Progenitor cell of endocrine pancreas (in vitro differentiated cells): ENCODE measurements around the gene TARBP2. TPM values are rescaled to one million over a fixed set of nuclear protein-coding genes. Genes with fewer than 3 reads are reported as not detected.

ENCODE experiments used
- DNase-seq: peaks from one replicate; pipeline ENCODE4 v3.0.0; 2021; ENCODE audit warnings: low spot score; ENCODE audit not compliant: unreplicated experiment
- H3K27ac Mint-ChIP-seq: 2 replicates; pipeline ENCODE4 v1.8.0; 2021; ENCODE audit warnings: mild to moderate bottlenecking, moderate library complexity, mixed read lengths
- H3K27me3 Mint-ChIP-seq: 2 replicates; pipeline ENCODE4 v1.8.0; 2021; ENCODE audit warnings: mixed read lengths
- H3K36me3 Mint-ChIP-seq: 2 replicates; pipeline ENCODE4 v1.8.0; 2022; ENCODE audit warnings: mixed read lengths; ENCODE audit not compliant: insufficient read depth
- H3K4me1 Mint-ChIP-seq: 2 replicates; pipeline ENCODE4 v1.8.0; 2021; ENCODE audit warnings: low read depth, mixed read lengths
- H3K4me3 Mint-ChIP-seq: 2 replicates; pipeline ENCODE4 v1.8.0; 2021; ENCODE audit warnings: low read depth, mild to moderate bottlenecking, moderate library complexity, mixed read lengths
- H3K9me3 Mint-ChIP-seq: 2 replicates; pipeline ENCODE4 v1.8.0; 2021; ENCODE audit warnings: low read depth, mixed read lengths
- total RNA-seq: library from RNA; stranded (reverse); gene quantifications from 2 replicates; pipeline ENCODE4 v1.2.1, GENCODE V29; 2021
- TF ChIP-seq, protein P1 (sequence below): fragments of 200-600 bp; sonication (generic); IDR thresholded peaks from one replicate; pipeline ENCODE4 v1.5.0; 2021; ENCODE audit warnings: antibody characterized with exemption, mild to moderate bottlenecking; ENCODE audit not compliant: unreplicated experiment

Gene TARBP2
- total RNA-seq, 1 donor from 2014 or later = 61.5 TPM

DNA sequence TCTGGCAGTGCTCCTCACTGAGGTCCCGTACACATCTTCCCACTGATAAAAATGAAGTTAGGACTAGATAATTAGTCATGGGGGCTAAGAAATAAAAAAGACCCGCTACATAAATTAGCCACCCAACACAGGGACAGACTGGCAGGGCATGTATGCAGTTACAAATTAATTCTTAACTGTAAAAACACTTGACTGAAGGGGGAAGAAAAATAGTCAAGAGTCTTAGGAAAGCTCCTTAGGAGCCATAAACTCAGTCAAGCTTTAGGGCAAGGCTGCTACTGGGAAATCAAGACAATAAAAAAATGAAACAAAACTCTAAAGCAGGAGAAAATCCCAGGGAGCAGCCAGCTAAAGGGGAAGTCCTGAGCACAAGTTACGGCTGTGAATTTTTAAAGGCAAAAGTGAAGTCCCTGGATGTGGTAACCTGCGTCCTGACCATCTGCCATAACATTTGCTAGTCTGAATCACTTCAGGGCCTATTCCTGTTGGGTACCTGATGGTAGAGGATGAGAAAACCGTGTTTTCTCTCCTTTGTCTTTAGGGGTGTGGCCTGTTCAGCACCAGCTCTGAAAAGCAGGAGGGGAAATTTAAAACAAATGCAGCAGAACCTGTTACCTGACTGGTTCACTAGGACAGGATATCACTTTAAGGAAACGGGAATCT, 13.7 kb downstream of the TARBP2 start:
- no peak for DNase-seq
- Mint-ChIP-seq H3K9me3 (no peaks in the 10 kb centered on the region), H3K4me3 (no peak overlapping the region), H3K27me3 (no peaks in the 10 kb centered on the region), H3K27ac (peak overlapping the region; percentile 35), H3K36me3 (peaks cover 12% of the 10 kb centered on the region), H3K4me1 (no peaks in the 10 kb centered on the region)
- TF ChIP-seq, protein P1, sequence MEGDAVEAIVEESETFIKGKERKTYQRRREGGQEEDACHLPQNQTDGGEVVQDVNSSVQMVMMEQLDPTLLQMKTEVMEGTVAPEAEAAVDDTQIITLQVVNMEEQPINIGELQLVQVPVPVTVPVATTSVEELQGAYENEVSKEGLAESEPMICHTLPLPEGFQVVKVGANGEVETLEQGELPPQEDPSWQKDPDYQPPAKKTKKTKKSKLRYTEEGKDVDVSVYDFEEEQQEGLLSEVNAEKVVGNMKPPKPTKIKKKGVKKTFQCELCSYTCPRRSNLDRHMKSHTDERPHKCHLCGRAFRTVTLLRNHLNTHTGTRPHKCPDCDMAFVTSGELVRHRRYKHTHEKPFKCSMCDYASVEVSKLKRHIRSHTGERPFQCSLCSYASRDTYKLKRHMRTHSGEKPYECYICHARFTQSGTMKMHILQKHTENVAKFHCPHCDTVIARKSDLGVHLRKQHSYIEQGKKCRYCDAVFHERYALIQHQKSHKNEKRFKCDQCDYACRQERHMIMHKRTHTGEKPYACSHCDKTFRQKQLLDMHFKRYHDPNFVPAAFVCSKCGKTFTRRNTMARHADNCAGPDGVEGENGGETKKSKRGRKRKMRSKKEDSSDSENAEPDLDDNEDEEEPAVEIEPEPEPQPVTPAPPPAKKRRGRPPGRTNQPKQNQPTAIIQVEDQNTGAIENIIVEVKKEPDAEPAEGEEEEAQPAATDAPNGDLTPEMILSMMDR = no peak

- TF ChIP-seq, protein P1 = no peak
- H3K9me3 Mint-ChIP-seq = no peaks in the 10 kb centered on the region
- no peaks in the 10 kb centered on the region for H3K4me1 Mint-ChIP-seq
- peaks cover 14% of the 10 kb centered on the region for H3K36me3 Mint-ChIP-seq
- DNase-seq = no peak
- H3K4me3 Mint-ChIP-seq = no peak overlapping the region
- no peak overlapping the region for H3K27ac Mint-ChIP-seq
- H3K27me3 Mint-ChIP-seq = no peaks in the 10 kb centered on the region
Observed at GRCh38 chr12:53515291-53515680, 14.2 kb downstream of the TARBP2 start.

- Mint-ChIP-seq H3K4me1 (no peaks in the 10 kb centered on the region), H3K27ac (no peak overlapping the region), H3K36me3 (peaks cover 24% of the 10 kb centered on the region), H3K27me3 (no peaks in the 10 kb centered on the region), H3K4me3 (no peak overlapping the region), H3K9me3 (no peaks in the 10 kb centered on the region)
- DNase-seq = no peak
- TF ChIP-seq, protein P1 = no peak
Observed at GRCh38 chr12:53516758-53517455, 15.8 kb downstream of the TARBP2 start.

- Mint-ChIP-seq H3K4me3 (no peak overlapping the region), H3K9me3 (no peaks in the 10 kb centered on the region), H3K4me1 (no peaks in the 10 kb centered on the region), H3K27me3 (no peaks in the 10 kb centered on the region), H3K36me3 (peaks cover 22% of the 10 kb centered on the region), H3K27ac (no peak overlapping the region)
- no peak for DNase-seq
- TF ChIP-seq, protein P1 = no peak
Observed at GRCh38 chr12:53518381-53518780, 17.3 kb downstream of the TARBP2 start.

DNA sequence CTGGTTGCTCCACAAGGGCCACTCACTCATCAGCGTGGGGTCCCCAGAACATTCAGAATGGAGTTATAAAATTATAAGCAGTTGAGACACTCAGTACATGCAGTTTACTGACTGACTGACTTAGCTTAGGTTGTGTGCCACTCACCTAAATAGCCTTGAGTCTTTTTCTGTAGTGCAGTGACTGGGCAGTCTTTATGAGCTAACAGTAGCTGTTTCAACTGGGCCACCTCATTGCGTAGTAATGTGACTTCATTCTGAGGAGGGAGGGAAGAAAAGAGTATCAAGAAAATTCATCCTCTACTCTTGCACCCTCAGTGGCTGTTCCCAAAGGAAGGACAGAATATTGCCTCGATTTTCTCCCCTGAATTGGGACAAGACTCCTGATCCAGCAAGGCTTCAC, 22.0 kb downstream of the TARBP2 start:
- TF ChIP-seq, protein P1 = no peak
- Mint-ChIP-seq H3K27me3 (no peaks in the 10 kb centered on the region), H3K4me3 (no peak overlapping the region), H3K4me1 (no peaks in the 10 kb centered on the region), H3K27ac (no peak overlapping the region), H3K9me3 (no peaks in the 10 kb centered on the region), H3K36me3 (peaks cover 20% of the 10 kb centered on the region)
- no peak for DNase-seq
